Skin epidermis (tissue), 12 donors: ENCODE measurements around the gene HLA-G.
"Not testable (repeated sequence)": the region's sequence is repeated elsewhere in the genome, so short reads cannot be mapped to it uniquely, and the experiment has no call there.

Experiments
- H3K27ac ChIP-seq, 21 experiments: fragments of 200-600 bp; sonication (generic) in 11 of 21; one replicate each; pipeline ENCODE4 v1.5.0; 2020; ENCODE audit warnings: mild to moderate bottlenecking in 3 of 21, inconsistent platforms in 2 of 21, moderate library complexity in 2 of 21
- H3K4me3 ChIP-seq, 7 experiments: fragments of 200-600 bp; sonication (generic) in 2 of 7; one replicate each; pipeline ENCODE4 v1.5.0; 2020; ENCODE audit warnings: inconsistent platforms in 2 of 7, mild to moderate bottlenecking in 2 of 7, moderate library complexity in 1 of 7

HLA-G gene

DNA sequence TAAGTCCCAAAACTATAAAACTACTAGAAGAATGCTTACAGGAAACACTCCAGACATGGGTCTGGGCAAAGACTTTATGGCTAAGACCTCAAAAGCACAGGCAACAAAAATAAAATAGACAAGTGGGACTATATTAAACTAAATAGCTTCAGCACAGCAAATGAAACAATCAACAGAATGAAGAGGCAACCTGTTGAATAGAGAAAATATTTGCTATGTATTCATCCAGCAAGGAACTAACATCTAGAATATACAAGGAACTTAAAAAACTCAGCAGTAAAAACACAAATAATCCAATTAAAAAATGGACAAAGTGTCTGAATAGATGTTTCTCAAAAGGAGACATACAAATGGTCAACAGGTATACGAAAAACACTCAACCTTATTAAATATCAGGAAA lies 30.4 kb downstream of the HLA-G start:
- Histone ChIP-seq H3K27ac (no peak overlapping the region), H3K4me3 (no peak overlapping the region)

DNA sequence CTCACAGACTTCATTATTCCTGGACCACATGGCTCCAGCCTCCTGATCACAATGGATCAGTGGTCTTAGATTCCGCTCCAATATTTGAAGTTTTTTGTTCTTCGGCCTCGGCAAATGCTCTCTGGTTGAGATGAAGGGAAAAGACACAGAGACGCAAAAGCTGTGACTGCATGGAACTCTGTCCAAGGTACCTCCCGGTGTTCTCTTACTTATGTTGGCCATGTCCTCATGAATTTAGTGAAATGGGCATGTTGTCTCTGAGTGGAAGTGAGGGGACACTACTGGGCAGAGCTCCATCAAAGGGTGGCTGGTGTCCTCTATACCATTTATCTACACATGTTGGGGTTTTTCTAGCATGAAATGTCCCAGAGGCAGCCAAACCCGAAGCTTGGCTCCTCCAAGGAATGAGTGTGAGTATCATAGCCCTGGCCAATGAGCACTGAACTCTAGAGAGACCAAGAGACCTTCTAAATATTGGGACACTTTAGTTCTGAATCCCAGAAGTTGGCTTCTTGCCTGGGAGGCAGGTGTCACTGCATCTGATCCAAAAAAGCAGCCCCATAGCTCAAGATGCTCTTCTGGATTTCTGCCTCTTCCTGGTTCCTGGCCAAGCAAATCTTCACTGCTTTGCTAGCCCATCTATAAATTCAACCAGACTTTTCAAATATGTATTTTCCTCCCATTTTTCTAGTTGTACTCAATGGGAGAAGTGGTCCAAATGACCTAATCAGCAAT lies 34.1 kb downstream of the HLA-G start:
- Histone ChIP-seq H3K27ac (no peak overlapping the region), H3K4me3 (no peak overlapping the region)

DNA sequence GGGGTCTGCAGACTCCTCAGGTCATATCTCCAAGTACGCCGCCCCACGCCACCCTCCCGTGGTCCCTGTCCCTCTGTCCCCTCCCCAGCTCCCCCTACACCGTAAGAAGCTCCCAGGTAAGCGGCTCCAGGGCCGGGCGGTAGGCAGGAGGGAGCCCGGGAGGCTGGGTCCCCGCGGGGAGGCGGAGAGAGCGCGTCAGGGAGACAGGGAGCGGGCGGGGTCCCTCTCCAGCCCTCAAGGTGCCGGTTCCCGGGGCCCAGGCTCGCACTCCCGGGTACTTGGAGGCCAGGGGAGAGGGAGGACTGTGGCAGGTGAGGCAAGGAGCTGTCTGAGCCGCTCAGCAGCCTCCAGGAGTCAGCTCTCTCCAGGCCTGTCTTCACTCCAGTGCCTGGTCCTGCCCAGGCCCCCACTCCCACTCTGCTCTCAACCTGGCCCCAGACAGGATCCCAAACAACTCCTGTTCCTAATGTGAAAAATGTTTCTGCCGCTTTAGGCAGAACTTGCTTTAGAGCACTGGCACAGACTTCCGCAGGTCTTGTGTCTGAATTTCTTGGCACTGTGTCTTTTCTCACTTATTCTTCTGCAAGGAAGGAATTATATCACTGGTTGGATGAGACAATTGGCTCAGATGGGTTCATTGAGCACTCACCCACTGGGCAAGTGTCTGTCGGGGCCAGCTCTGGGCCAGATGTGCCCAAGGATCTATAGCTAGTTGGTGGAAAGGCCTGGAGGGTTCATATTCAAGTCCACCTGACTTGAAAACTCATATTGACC lies 36.6 kb downstream of the HLA-G start:
- H3K27ac ChIP-seq: no peak overlapping the region
- no peak overlapping the region for H3K4me3 ChIP-seq

- H3K4me3 ChIP-seq: no peak overlapping the region
Measured at GRCh38 chr6:29865631-29866030, 38.0 kb downstream of the HLA-G start.

GRCh38 chr6:29870104-29870503 lies 42.5 kb downstream of the HLA-G start:
- Histone ChIP-seq H3K4me3 (no peak overlapping the region), H3K27ac (no peak overlapping the region)

More at GRCh38 chr6:29865631-29866030, 38.0 kb downstream of the HLA-G start:
- H3K27ac ChIP-seq: no peak overlapping the region

- H3K27ac ChIP-seq: no peak overlapping the region
Measured at GRCh38 chr6:29872791-29873190, 45.2 kb downstream of the HLA-G start.

GRCh38 chr6:29875257-29875656 lies 47.6 kb downstream of the HLA-G start:
- no peak overlapping the region for H3K4me3 ChIP-seq
- H3K27ac ChIP-seq: no peak overlapping the region

More at GRCh38 chr6:29872791-29873190, 45.2 kb downstream of the HLA-G start:
- H3K4me3 ChIP-seq: no peak overlapping the region

- not testable (repeated sequence) for H3K4me3 ChIP-seq
Measured at GRCh38 chr6:29875734-29876133, 48.1 kb downstream of the HLA-G start.

More at GRCh38 chr6:29875734-29876133, 48.1 kb downstream of the HLA-G start:
- H3K27ac ChIP-seq: not testable (repeated sequence)
